ENCODE data around the gene ALDH1L2. TPM values are rescaled to one million over a fixed set of nuclear protein-coding genes. Genes with fewer than 3 reads are reported as not detected.

Gene ALDH1L2
- total RNA-seq, 1 experiment from 2014 or later = 7.7 TPM

DNA sequence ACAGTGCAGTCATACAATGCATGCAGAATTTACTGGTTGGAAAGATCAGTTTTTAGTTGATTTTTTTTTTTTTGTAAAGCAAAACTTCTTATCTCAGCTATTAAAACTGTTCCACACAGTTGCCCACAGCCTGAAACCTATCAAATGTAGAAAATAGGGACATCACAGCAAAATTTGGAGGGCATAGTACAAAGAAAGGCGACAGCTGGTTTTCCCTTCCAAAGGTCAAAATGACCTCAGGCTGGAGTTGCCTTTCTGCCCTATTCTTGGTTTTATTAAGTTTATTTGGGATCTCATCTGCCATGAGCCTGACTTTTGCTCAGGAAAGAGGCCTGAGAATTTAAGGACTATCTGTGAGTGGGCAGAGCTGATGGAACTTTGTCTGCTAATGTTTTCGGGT, 69.7 kb downstream of the ALDH1L2 start (continued):
- TF ChIP-seq, protein P1, sequence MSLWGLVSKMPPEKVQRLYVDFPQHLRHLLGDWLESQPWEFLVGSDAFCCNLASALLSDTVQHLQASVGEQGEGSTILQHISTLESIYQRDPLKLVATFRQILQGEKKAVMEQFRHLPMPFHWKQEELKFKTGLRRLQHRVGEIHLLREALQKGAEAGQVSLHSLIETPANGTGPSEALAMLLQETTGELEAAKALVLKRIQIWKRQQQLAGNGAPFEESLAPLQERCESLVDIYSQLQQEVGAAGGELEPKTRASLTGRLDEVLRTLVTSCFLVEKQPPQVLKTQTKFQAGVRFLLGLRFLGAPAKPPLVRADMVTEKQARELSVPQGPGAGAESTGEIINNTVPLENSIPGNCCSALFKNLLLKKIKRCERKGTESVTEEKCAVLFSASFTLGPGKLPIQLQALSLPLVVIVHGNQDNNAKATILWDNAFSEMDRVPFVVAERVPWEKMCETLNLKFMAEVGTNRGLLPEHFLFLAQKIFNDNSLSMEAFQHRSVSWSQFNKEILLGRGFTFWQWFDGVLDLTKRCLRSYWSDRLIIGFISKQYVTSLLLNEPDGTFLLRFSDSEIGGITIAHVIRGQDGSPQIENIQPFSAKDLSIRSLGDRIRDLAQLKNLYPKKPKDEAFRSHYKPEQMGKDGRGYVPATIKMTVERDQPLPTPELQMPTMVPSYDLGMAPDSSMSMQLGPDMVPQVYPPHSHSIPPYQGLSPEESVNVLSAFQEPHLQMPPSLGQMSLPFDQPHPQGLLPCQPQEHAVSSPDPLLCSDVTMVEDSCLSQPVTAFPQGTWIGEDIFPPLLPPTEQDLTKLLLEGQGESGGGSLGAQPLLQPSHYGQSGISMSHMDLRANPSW (CRISPR knock-in tag; conservative IDR thresholded peaks at IDR 0.05; ENCODE audit: low read depth) = no peak

DNA sequence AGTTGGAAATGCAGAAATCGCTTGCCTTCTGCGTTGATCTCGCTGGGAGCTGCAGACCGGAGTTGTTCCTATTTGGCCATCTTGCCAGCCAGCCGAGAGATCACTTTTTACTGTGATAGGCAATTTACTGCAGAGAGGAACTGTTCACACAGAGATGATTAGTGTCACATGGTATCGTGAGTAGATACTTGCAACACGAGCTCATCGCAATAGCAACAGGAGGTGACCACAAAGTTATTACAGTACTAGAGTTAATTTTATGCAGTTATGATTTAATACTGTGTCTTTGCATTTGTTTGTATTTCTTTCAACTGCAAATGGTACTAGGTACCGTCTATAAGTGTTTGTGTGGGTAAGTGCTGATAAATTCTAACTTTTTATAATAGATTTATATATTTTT, 70.4 kb downstream of the ALDH1L2 start:
- H3K27ac Mint-ChIP-seq = no peak overlapping the region
- H3K9me3 Mint-ChIP-seq = peaks cover 32% of the 10 kb centered on the region
- H3K36me3 Mint-ChIP-seq = peaks cover 59% of the 10 kb centered on the region
- DNase-seq (ENCODE audit: low spot score) (no peak), ATAC-seq (no peak)
- ChIA-PET CTCF (no interaction called here), POLR2A (no interaction called here)
- TF ChIP-seq, protein P2, sequence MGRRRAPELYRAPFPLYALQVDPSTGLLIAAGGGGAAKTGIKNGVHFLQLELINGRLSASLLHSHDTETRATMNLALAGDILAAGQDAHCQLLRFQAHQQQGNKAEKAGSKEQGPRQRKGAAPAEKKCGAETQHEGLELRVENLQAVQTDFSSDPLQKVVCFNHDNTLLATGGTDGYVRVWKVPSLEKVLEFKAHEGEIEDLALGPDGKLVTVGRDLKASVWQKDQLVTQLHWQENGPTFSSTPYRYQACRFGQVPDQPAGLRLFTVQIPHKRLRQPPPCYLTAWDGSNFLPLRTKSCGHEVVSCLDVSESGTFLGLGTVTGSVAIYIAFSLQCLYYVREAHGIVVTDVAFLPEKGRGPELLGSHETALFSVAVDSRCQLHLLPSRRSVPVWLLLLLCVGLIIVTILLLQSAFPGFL (CRISPR knock-in tag; IDR thresholded peaks at IDR 0.05; ENCODE audit: borderline replicate concordance) = no peak
- TF ChIP-seq, protein P3, sequence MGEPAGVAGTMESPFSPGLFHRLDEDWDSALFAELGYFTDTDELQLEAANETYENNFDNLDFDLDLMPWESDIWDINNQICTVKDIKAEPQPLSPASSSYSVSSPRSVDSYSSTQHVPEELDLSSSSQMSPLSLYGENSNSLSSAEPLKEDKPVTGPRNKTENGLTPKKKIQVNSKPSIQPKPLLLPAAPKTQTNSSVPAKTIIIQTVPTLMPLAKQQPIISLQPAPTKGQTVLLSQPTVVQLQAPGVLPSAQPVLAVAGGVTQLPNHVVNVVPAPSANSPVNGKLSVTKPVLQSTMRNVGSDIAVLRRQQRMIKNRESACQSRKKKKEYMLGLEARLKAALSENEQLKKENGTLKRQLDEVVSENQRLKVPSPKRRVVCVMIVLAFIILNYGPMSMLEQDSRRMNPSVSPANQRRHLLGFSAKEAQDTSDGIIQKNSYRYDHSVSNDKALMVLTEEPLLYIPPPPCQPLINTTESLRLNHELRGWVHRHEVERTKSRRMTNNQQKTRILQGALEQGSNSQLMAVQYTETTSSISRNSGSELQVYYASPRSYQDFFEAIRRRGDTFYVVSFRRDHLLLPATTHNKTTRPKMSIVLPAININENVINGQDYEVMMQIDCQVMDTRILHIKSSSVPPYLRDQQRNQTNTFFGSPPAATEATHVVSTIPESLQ (CRISPR knock-in tag; IDR thresholded peaks at IDR 0.05) = no peak
- TF ChIP-seq, protein P4, sequence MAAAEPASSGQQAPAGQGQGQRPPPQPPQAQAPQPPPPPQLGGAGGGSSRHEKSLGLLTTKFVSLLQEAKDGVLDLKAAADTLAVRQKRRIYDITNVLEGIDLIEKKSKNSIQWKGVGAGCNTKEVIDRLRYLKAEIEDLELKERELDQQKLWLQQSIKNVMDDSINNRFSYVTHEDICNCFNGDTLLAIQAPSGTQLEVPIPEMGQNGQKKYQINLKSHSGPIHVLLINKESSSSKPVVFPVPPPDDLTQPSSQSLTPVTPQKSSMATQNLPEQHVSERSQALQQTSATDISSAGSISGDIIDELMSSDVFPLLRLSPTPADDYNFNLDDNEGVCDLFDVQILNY (CRISPR knock-in tag; IDR thresholded peaks at IDR 0.05) = no peak
- TF ChIP-seq ZNF317 (CRISPR knock-in tag; IDR thresholded peaks at IDR 0.05; ENCODE audit: borderline replicate concordance, low read depth) (no peak), ETV6 (CRISPR knock-in tag; IDR thresholded peaks at IDR 0.05) (no peak), CREM (CRISPR knock-in tag; IDR thresholded peaks at IDR 0.05) (no peak), OVOL2 (CRISPR knock-in tag; IDR thresholded peaks at IDR 0.05; ENCODE audit: borderline replicate concordance) (no peak), NFATC4 (CRISPR knock-in tag; IDR thresholded peaks at IDR 0.05) (no peak), GABPB1 (CRISPR knock-in tag; IDR thresholded peaks at IDR 0.05) (no peak), GRHL2 (CRISPR knock-in tag; IDR thresholded peaks at IDR 0.05; ENCODE audit: insufficient replicate concordance, severe bottlenecking) (no peak), SP1 (CRISPR knock-in tag; conservative IDR thresholded peaks at IDR 0.05) (no peak), RORB (CRISPR knock-in tag; IDR thresholded peaks at IDR 0.05) (no peak)
- TF ChIP-seq, protein P5, sequence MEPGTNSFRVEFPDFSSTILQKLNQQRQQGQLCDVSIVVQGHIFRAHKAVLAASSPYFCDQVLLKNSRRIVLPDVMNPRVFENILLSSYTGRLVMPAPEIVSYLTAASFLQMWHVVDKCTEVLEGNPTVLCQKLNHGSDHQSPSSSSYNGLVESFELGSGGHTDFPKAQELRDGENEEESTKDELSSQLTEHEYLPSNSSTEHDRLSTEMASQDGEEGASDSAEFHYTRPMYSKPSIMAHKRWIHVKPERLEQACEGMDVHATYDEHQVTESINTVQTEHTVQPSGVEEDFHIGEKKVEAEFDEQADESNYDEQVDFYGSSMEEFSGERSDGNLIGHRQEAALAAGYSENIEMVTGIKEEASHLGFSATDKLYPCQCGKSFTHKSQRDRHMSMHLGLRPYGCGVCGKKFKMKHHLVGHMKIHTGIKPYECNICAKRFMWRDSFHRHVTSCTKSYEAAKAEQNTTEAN (CRISPR knock-in tag; IDR thresholded peaks at IDR 0.05) = no peak
- TF ChIP-seq, protein P1 (CRISPR knock-in tag; conservative IDR thresholded peaks at IDR 0.05; ENCODE audit: low read depth) = no peak
- TF ChIP-seq, protein P6, sequence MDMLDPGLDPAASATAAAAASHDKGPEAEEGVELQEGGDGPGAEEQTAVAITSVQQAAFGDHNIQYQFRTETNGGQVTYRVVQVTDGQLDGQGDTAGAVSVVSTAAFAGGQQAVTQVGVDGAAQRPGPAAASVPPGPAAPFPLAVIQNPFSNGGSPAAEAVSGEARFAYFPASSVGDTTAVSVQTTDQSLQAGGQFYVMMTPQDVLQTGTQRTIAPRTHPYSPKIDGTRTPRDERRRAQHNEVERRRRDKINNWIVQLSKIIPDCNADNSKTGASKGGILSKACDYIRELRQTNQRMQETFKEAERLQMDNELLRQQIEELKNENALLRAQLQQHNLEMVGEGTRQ (CRISPR knock-in tag; IDR thresholded peaks at IDR 0.05) = no peak
- TF ChIP-seq, protein P7, sequence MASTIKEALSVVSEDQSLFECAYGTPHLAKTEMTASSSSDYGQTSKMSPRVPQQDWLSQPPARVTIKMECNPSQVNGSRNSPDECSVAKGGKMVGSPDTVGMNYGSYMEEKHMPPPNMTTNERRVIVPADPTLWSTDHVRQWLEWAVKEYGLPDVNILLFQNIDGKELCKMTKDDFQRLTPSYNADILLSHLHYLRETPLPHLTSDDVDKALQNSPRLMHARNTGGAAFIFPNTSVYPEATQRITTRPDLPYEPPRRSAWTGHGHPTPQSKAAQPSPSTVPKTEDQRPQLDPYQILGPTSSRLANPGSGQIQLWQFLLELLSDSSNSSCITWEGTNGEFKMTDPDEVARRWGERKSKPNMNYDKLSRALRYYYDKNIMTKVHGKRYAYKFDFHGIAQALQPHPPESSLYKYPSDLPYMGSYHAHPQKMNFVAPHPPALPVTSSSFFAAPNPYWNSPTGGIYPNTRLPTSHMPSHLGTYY (CRISPR knock-in tag; IDR thresholded peaks at IDR 0.05) = no peak
- TF ChIP-seq, protein P8, sequence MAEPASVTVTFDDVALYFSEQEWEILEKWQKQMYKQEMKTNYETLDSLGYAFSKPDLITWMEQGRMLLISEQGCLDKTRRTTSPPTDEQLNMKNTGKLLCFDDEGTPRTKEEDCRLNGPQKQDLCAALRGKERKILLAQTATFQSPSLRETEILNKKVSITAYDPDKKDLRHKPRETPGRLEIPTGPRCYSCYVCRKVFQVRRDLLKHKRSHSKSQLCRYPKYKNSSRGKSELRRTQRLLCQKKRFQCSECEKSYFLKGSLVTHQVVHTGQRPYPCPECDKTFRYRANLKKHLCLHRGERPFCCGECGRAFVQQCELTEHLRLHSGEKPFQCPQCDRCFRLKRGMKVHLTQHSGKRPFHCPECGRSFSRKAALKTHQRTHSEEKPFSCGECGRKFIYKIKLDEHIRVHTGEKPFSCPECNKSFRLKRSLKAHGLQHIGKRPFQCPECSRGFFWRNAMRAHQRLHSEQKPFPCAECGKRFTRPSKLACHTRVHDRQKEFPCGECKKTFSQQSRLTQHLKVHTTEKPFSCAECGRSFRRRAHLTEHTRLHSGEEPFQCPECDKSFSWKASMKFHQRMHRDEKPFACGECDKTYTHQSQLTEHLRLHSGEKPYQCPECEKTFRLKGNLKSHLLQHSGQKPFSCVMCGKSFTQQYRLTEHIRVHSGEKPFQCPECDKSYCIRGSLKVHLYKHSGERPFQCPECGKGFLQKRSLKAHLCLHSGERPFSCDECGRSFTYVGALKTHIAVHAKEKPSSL (CRISPR knock-in tag; conservative IDR thresholded peaks at IDR 0.05) = no peak
- TF ChIP-seq, protein P9, sequence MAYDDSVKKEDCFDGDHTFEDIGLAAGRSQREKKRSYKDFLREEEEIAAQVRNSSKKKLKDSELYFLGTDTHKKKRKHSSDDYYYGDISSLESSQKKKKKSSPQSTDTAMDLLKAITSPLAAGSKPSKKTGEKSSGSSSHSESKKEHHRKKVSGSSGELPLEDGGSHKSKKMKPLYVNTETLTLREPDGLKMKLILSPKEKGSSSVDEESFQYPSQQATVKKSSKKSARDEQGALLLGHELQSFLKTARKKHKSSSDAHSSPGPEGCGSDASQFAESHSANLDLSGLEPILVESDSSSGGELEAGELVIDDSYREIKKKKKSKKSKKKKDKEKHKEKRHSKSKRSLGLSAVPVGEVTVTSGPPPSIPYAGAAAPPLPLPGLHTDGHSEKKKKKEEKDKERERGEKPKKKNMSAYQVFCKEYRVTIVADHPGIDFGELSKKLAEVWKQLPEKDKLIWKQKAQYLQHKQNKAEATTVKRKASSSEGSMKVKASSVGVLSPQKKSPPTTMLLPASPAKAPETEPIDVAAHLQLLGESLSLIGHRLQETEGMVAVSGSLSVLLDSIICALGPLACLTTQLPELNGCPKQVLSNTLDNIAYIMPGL (CRISPR knock-in tag; IDR thresholded peaks at IDR 0.05) = no peak
- H3K4me1 Mint-ChIP-seq = peaks cover 6% of the 10 kb centered on the region
- H3K4me3 Mint-ChIP-seq = no peak overlapping the region
- no peaks in the 10 kb centered on the region; the same call in 1 of the 2 replicates for H3K27me3 Mint-ChIP-seq (ENCODE audit: low read depth)

Measured in WTC11 (cell line).